Measurements from ENCODE around the gene EYS.

The EYS gene

GRCh38 chr6:64803470-64804166 lies 903.4 kb downstream of the EYS start:
- DNase-seq = no peak

- DNase-seq = no peak
These were observed 914.5 kb downstream of the EYS start for GRCh38 chr6:64792534-64792933.

GRCh38 chr6:64789476-64789875 lies 917.5 kb downstream of the EYS start:
- no peak for DNase-seq

- DNase-seq = peak; percentile 16
These were observed 920.3 kb downstream of the EYS start for GRCh38 chr6:64786736-64787135.

GRCh38 chr6:64782877-64783276 lies 924.1 kb downstream of the EYS start:
- DNase-seq = no peak

- DNase-seq = peak; percentile 18
These were observed 928.9 kb downstream of the EYS start for GRCh38 chr6:64777941-64778785.

GRCh38 chr6:64776359-64776758 lies 930.7 kb downstream of the EYS start:
- DNase-seq = no peak

- DNase-seq = no peak
These were observed 932.1 kb downstream of the EYS start for GRCh38 chr6:64774881-64775280.

- DNase-seq = no peak
These were observed 956.1 kb downstream of the EYS start for GRCh38 chr6:64750910-64751309.

- no peak for DNase-seq
These were observed 969.6 kb downstream of the EYS start for GRCh38 chr6:64737418-64737817.

- DNase-seq = no peak
These were observed 970.5 kb downstream of the EYS start for GRCh38 chr6:64736421-64736950.

- DNase-seq = no peak
These were observed 973.6 kb downstream of the EYS start for GRCh38 chr6:64733433-64733832.

- no peak for DNase-seq
These were observed 974.1 kb downstream of the EYS start for GRCh38 chr6:64732888-64733287.

GRCh38 chr6:64729522-64729921 lies 977.5 kb downstream of the EYS start:
- no peak for DNase-seq

GRCh38 chr6:64727075-64727474 lies 980.0 kb downstream of the EYS start:
- DNase-seq = no peak

GRCh38 chr6:64724091-64724490 lies 982.9 kb downstream of the EYS start:
- DNase-seq = no peak

GRCh38 chr6:64723327-64724058 lies 983.5 kb downstream of the EYS start:
- DNase-seq = no peak

- no peak for DNase-seq
These were observed 985.2 kb downstream of the EYS start for GRCh38 chr6:64721865-64722264.

- DNase-seq = no peak
These were observed 989.7 kb downstream of the EYS start for GRCh38 chr6:64717281-64717680.

GRCh38 chr6:64715624-64716023 lies 991.4 kb downstream of the EYS start:
- DNase-seq = no peak

GRCh38 chr6:64714073-64714472 lies 993.0 kb downstream of the EYS start:
- DNase-seq = no peak

- no peak for DNase-seq
These were observed 993.9 kb downstream of the EYS start for GRCh38 chr6:64713175-64713574.

- no peak for DNase-seq
These were observed 994.4 kb downstream of the EYS start for GRCh38 chr6:64712606-64713005.
